ENCODE measurements around the gene PITPNM1.

- no peak for TF ChIP-seq CTCF (conservative IDR thresholded peaks at IDR 0.05 in 1 of 2, IDR thresholded peaks at IDR 0.05 in 1 of 2; ENCODE audit: low read depth in 1 of 2, low read length in 2 of 2)
- no peak for TF ChIP-seq EZH2 (IDR thresholded peaks at IDR 0.05; ENCODE audit: low read length, missing control alignments)
Observed at GRCh38 chr11:67542971-67543370, 37.8 kb upstream of the PITPNM1 start.

Data from fibroblast of lung (primary cell).